ENCODE measurements around the gene SEC14L5. TPM values are rescaled to one million over a fixed set of nuclear protein-coding genes. Genes with fewer than 3 reads are reported as not detected.

Gene SEC14L5
- total RNA-seq = 43.1 TPM

DNA sequence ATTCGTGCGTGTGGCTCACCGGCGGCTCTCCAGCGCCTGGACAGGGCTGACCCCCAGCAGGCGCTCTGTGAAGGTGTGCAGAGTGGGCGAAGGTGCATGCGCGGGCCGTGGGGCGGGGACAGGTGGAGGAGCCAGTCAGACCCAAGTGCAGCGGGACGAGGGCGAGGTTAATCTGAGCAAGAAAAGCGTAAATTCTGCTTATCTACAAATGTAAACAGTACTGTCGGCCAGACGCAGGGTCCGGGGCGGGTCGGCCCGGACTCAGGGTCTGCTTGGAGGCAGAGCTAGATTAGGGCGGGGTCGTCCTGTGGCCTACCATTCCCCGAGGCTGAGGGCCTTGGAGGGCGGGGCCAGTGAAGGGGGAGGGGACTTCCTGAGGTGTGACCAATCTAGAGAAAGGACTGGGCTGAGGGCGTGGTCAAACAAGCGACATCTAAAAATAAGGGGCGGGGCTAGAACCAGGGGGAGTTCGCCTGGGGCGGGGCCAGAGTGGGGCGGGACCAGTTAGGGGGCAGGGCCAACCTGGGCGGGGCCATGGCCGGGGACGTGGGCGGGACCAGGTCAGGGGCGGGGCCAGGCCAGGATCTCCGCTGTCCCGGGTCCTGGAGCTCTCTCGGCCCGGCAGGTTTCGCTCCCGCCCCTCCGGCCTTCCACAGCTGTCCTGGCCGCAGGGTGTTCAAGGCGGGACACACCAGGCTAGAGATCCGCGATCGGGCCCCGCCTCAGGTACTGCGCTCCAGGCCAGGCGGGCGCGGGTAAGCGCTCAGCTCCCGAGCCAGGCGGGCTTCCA lies at the start of gene SEC14L5:
SEC14L5 (plus strand) TSS at position 611 of the 790 bp plus-strand sequence. CDS start 994 bp downstream, outside the sequence.
- intact Hi-C loops (cut with DNase I) = loop anchor here (5.0 to 10.0 kb wide), 3 partner anchors 64 to 263 kb away; partner anchors contain the start of gene NUDT16L1
- ATAC-seq = peak; percentile 97

GRCh38 chr16:4908854-4909401 lies 49.2 kb upstream of the SEC14L5 start:
- ATAC-seq (no peak), DNase-seq (ENCODE audit: low spot score) (no peak)
- intact Hi-C loops (cut with DNase I) = no loop called here

More for the DNA sequence above, at the start of gene SEC14L5:
- peak; percentile 99 for DNase-seq (ENCODE audit: low spot score)

DNA sequence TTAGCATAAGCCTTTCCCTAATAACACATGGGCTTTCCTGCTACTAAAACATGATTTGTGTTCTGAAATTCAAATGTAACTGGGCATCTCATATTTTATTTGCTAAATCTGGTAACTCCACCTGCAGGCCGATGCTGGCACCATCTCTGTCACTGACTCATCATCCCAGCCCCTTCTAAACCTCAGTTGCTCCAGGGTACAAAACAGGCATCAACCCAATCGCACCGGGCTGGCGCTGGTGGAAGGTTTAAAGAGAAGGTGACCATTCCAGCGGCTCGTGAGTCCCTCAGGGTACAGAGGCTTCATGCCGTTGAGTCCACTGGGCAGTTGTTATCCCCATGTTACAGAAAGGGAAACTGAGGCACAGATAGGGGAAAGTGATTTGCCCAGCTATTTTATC lies 48.3 kb upstream of the SEC14L5 start:
- ATAC-seq = no peak
- intact Hi-C loops (cut with DNase I) = no loop called here

GRCh38 chr16:4910828-4911227 lies 47.3 kb upstream of the SEC14L5 start:
- intact Hi-C loops (cut with DNase I) = no loop called here
- ATAC-seq (no peak), DNase-seq (ENCODE audit: low spot score) (no peak)

More for the DNA sequence above, 48.3 kb upstream of the SEC14L5 start:
- DNase-seq (ENCODE audit: low spot score) = no peak

DNA sequence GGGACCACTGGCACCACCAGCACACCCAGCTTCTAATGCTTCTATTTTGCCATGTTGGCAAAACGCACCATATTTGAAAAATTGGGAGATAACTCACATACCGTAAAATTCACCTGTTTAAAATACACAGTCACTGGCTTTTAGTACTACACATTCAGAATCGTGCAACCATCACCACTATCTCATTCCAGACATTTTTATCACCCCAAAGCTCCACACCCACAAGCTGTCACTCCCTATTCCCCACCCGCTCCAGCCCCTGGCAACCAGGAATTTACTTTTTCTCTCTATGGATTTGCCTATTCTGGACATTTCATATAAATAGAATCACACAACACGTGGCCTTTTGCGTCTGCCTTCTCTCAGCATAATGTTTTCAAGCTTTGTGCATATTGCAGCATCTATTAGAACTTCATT lies 46.2 kb upstream of the SEC14L5 start:
- DNase-seq (ENCODE audit: low spot score) = no peak
- intact Hi-C loops (cut with DNase I) = no loop called here
- ATAC-seq = peak; percentile 70

GRCh38 chr16:4913130-4913773 lies 44.9 kb upstream of the SEC14L5 start:
- intact Hi-C loops (cut with DNase I) = no loop called here
- DNase-seq (ENCODE audit: low spot score) = no peak
- no peak for ATAC-seq

DNA sequence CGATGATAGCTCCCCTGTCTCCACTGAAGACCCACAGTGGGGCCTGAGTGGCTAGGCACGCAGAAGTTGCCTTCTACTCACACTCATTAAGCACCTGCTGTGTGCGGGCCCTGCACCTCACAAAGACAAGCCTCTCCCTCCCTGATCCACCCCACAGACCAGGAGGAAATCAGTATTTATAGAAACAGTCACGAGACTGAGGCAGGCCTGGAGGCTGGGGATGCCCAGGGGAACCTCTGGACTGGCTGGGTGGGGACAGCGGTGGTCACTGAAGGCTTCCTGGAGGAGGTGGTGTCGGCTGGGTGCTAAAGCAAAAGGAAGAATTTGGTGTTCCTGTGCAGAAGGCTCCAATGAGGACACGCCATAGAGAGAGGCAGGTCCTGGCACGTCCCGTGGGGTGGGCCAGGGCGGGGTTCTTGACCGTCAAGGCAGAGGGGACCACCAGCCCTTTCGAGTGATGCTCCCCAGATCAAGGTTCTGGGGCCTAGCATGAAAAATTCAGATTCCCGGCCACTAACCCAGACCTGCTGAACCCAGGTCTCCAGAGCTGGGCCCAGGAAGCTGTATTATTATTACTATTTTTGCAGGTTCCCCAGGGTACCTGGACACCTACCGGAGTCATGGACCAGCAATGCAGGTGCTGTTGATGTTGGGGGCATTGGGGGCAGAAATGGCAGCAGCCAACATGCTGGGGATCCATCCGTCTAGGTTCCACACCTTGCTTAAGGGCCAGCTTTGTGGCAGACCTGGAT lies 44.2 kb upstream of the SEC14L5 start:
- ATAC-seq = no peak
- intact Hi-C loops (cut with DNase I) = no loop called here
- no peak for DNase-seq (ENCODE audit: low spot score)

- intact Hi-C loops (cut with DNase I) = no loop called here
- no peak for DNase-seq (ENCODE audit: low spot score)
Observed at GRCh38 chr16:4914528-4915225, 43.5 kb upstream of the SEC14L5 start.

GRCh38 chr16:4915226-4915761 lies 42.8 kb upstream of the SEC14L5 start:
- DNase-seq (ENCODE audit: low spot score) (no peak), ATAC-seq (peak; percentile 20)
- intact Hi-C loops (cut with DNase I) = no loop called here

More at GRCh38 chr16:4914528-4915225, 43.5 kb upstream of the SEC14L5 start:
- ATAC-seq = no peak

GRCh38 chr16:4917117-4917516 lies 41.0 kb upstream of the SEC14L5 start:
- no peak for ATAC-seq
- no peak for DNase-seq (ENCODE audit: low spot score)
- intact Hi-C loops (cut with DNase I) = no loop called here

DNA sequence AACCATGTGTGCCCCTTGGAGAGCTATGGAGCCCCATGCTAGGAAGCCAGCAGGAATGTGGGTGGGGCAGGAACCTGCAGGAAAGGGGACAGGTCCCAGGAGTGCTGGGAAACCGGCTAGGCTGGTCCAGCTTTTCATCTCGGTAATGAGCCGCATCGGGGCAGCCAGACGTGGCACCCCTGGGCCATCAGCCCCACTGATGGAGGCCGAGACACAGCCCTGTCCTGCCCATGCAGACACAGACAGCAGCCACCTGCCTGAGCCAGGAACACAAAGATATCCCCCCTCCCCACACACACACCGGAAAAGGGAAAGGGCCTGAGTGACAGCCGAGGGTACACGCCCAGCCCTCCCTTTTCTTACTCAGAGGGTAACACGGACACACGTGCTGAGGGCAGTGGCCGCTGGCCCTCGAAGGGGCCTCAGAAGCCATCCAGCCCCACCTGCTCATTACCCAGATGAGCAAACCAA lies 39.3 kb upstream of the SEC14L5 start:
- no peak for ATAC-seq
- no peak for DNase-seq (ENCODE audit: low spot score)
- intact Hi-C loops (cut with DNase I) = no loop called here

DNA sequence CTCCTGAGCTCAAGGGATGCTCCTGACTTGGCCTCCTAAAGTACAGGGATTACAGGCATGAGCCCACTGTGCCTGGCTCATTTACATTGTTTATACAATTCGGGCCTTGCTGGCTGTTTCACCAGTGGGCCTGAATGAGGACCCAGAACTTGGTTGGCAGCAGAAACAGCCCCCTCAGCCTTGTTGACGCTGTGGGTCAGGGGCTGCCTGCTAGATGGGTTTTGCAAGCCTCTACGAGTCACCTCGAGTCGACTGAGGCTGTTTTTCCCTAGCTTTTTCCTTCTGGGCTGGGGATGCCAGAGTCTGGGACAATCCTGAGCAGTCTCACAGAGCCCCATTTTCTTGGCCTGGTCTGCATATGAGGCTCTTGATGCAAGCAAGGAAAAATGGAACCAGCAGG lies 37.3 kb upstream of the SEC14L5 start:
- DNase-seq (ENCODE audit: low spot score) = no peak
- no peak for ATAC-seq
- intact Hi-C loops (cut with DNase I) = no loop called here

GRCh38 chr16:4922721-4923342 lies 35.3 kb upstream of the SEC14L5 start:
- ATAC-seq (peak; percentile 41), DNase-seq (ENCODE audit: low spot score) (no peak)
- intact Hi-C loops (cut with DNase I) = no loop called here

DNA sequence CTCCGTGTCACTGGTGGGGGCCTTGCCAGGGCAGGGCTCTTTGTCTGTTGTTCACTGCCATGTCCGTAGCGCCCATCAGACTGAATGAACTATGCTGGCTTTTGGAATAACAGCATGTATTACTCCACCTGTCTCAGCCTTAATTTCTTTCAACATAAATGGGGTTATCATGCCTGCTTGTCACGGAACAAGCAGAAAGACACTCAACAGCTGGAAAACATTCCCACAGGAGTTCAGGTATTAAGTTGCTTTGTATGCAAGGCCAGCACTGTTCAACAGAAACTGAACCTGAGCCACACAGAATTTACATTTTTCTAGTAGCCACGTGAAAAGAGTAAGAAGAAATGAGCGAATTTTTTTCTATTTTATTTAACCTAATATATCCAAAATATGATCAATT lies 34.3 kb upstream of the SEC14L5 start:
- DNase-seq (ENCODE audit: low spot score) = no peak
- ATAC-seq = no peak
- intact Hi-C loops (cut with DNase I) = no loop called here

DNA sequence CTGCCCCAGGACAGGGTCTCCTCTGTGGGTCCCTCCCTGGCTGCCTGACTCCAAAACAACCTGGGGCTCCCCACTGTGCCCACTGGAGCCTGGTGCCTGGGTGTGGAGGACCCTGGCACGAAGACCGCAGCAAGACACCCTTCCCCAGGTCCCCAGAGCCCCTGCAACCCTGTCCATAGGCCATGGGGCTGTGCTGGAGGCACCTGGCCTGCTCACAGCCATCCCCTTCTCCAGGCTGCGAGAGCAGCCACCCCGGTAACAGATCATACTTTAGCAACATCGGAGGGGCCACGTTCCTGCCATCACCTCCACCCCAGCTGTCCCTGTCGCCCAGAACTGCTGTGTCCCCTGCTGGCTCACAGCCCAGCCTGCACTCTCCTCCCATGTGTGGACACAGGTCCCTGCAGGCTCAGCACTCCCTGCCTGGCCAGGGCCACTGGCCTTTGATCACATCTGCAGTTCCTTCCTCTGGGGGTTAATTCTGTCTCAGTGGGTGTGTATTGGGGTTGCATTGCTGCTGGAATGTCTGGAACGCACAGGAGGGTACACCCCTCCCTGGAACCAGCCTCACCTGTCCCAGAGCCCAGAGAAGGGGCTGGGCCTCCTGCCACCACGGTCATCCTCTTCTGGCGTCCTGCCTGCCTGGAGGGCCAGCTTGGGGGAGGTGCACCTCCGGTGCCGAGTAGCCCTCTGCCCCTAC lies 33.4 kb upstream of the SEC14L5 start:
- intact Hi-C loops (cut with DNase I) = no loop called here
- ATAC-seq (no peak), DNase-seq (ENCODE audit: low spot score) (no peak)

DNA sequence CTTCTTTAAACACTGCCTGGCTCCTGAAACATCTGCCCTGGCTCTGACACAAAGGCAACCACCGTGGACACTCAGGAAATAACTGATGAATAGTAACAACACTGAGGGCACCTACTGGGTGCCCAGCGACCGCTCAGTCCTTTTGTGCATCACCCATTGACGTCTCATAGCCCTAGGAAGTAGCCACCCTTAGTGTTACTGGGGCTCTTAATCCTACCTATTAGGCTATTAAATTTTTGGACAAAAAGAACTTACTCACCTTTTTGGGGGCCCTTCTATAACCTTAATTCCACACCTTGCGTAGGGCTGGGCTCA lies 32.9 kb upstream of the SEC14L5 start:
- DNase-seq (ENCODE audit: low spot score) (no peak), ATAC-seq (no peak)
- intact Hi-C loops (cut with DNase I) = no loop called here

DNA sequence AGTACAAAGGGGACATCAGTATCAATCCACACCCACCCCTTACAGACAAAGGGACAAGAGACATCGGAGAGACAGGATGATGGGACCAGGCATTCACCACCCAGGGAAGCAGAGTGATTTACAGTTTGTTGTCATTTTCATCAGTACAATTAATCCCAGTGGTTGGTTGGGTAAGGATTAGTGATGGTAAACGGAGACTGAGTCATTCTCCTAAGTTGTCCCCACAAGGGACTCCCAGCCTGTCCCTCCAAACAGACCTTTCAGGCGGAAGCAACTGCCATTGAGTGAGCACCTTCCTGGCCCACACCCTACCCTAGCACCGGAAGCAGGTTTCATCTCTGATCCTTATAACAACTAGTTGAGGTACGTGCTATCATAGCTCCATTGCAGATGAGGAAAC lies 32.3 kb upstream of the SEC14L5 start:
- no peak for ATAC-seq
- intact Hi-C loops (cut with DNase I) = no loop called here
- DNase-seq (ENCODE audit: low spot score) = no peak

- DNase-seq (ENCODE audit: low spot score) (no peak), ATAC-seq (no peak)
- intact Hi-C loops (cut with DNase I) = no loop called here
Observed at GRCh38 chr16:4926928-4927327, 31.2 kb upstream of the SEC14L5 start.
